Gastroesophageal sphincter (tissue), 4 donors: ENCODE results near the gene GLI1. TPM values are rescaled to one million over a fixed set of nuclear protein-coding genes. Genes with fewer than 3 reads are reported as not detected.

ENCODE experiments used
- ATAC-seq: fragments of 150-250 bp; one replicate; pipeline ENCODE4 v1.9.1; 2016; ENCODE audit warnings: mild to moderate bottlenecking, moderate library complexity
- H3K27ac ChIP-seq, 4 donors: fragments of 200-600 bp; sonication (generic) in 3 of 4; 1 replicate in 3 of 4; 2 replicates in 1 of 4; pipeline ENCODE4 v1.5.1; 2016 to 2019
- H3K27me3 ChIP-seq: fragments of 200-600 bp; sonication (generic); one replicate; pipeline ENCODE4 v1.5.1; 2019
- H3K36me3 ChIP-seq, 2 donors: fragments of 200-600 bp; sonication (generic); one replicate each; pipeline ENCODE4 v1.5.1; 2019; ENCODE audit warnings: control low read depth in 1 of 2
- H3K4me1 ChIP-seq, 3 donors: fragments of 200-600 bp; sonication (generic); 1 replicate in 2 of 3; 2 replicates in 1 of 3; pipeline ENCODE4 v1.5.1; 2016 to 2019; ENCODE audit warnings: control low read depth in 2 of 3
- H3K4me3 ChIP-seq, 2 donors: fragments of 200-600 bp; sonication (generic); one replicate each; pipeline ENCODE4 v1.5.1; 2019; ENCODE audit warnings: mild to moderate bottlenecking in 1 of 2, moderate library complexity in 1 of 2
- H3K9me3 ChIP-seq, 3 donors: fragments of 200-600 bp; sonication (generic); one replicate each; pipeline ENCODE4 v1.5.1; 2017 to 2019; ENCODE audit warnings: control low read depth in 2 of 3
- CTCF ChIP-seq, 4 experiments: fragments of 200-600 bp in 2 of 4; fragments of 450-650 bp in 2 of 4; sonication (generic) in 1 of 4; IDR thresholded peaks; one replicate each; pipeline ENCODE4 v1.5.1; 2017 to 2019; ENCODE audit warnings: antibody characterized with exemption in 4 of 4, mild to moderate bottlenecking in 2 of 4, moderate library complexity in 2 of 4
- EP300 ChIP-seq: sonication (generic); formaldehyde crosslinking; IDR thresholded peaks from one replicate; pipeline ENCODE4 v1.6.1; 2017; ENCODE audit warnings: antibody characterized with exemption, mild to moderate bottlenecking
- POLR2A ChIP-seq, 2 donors: fragments of 450-650 bp; IDR thresholded peaks; one replicate each; pipeline ENCODE4 v1.6.1; 2017; ENCODE audit warnings: antibody characterized with exemption in 2 of 2, mild to moderate bottlenecking in 2 of 2, moderate library complexity in 1 of 2
- POLR2AphosphoS5 ChIP-seq: sonication (generic); formaldehyde crosslinking; IDR thresholded peaks from one replicate; pipeline ENCODE4 v1.6.1; 2017; ENCODE audit warnings: antibody characterized with exemption
- WGBS, 2 donors: methylation state at CpG; one replicate each; pipeline ENCODE4 v1.1.5; 2018; ENCODE audit warnings: low coverage in 1 of 2; 5-methylcytosine and 5-hydroxymethylcytosine counted together
- total RNA-seq, 4 donors: library from RNA; depleted of rRNA; stranded (reverse); fragments of >200 nt; gene quantifications; one replicate each; pipeline ENCODE4 v1.1.0, GENCODE V29; 2016

The GLI1 gene
- total RNA-seq, 4 donors from 2014 or later, result 0.15 to 3.6 (median 0.30) TPM

- no peaks in the 10 kb centered on the region for H3K36me3 ChIP-seq
- no peaks in the 10 kb centered on the region for H3K9me3 ChIP-seq
- no peak for ATAC-seq
- H3K4me1 ChIP-seq, result no peaks in the 10 kb centered on the region
- H3K4me3 ChIP-seq, result no peak overlapping the region
- peaks cover 83% of the 10 kb centered on the region for H3K27me3 ChIP-seq
- TF ChIP-seq EP300 (no peak), POLR2A (IDR thresholded peaks at IDR 0.05) (no peak), CTCF (IDR thresholded peaks at IDR 0.05) (no peak), POLR2AphosphoS5 (no peak)
- H3K27ac ChIP-seq, result no peak overlapping the region
- whole genome bisulfite sequencing, 2 donors, result 96 to 100% methylated on average over 3 of the region's 10 CpGs
These were observed 9.9 kb downstream of the GLI1 start for GRCh38 chr12:57469296-57470164.

- Histone ChIP-seq H3K9me3 (no peaks in the 10 kb centered on the region), H3K27ac (no peak overlapping the region), H3K4me1 (peaks cover 0 to 6% (median 4%) of the 10 kb centered on the region in 3 donors), H3K4me3 (no peak overlapping the region), H3K36me3 (no peaks in the 10 kb centered on the region), H3K27me3 (peaks cover 91% of the 10 kb centered on the region)
- TF ChIP-seq POLR2AphosphoS5 (no peak), EP300 (no peak), CTCF (IDR thresholded peaks at IDR 0.05) (no peak), POLR2A (IDR thresholded peaks at IDR 0.05) (no peak)
- ATAC-seq, result no peak
- 83% methylated on average over 1 of the region's 14 CpGs; no CpG with 5 or more reads in 1 of the 2 donors for WGBS, 2 donors
These were observed 10.8 kb downstream of the GLI1 start for GRCh38 chr12:57470286-57470969.

- no peaks in the 10 kb centered on the region for H3K9me3 ChIP-seq
- TF ChIP-seq CTCF (IDR thresholded peaks at IDR 0.05), result no peak
- no peak for TF ChIP-seq EP300
- no peak for TF ChIP-seq POLR2AphosphoS5
- TF ChIP-seq POLR2A (IDR thresholded peaks at IDR 0.05), result no peak
- no peak for ATAC-seq
- H3K27ac ChIP-seq, result no peak overlapping the region
- no peak overlapping the region for H3K4me3 ChIP-seq
- peaks cover 94% of the 10 kb centered on the region for H3K27me3 ChIP-seq
- no peaks in the 10 kb centered on the region for H3K36me3 ChIP-seq
- H3K4me1 ChIP-seq, result peaks cover 0 to 13% (median 7%) of the 10 kb centered on the region in 3 donors
- WGBS, 2 donors, result 86 to 100% methylated on average over 1 of the region's 4 CpGs
These were observed 11.5 kb downstream of the GLI1 start for GRCh38 chr12:57470970-57471656.

- no peaks in the 10 kb centered on the region for H3K36me3 ChIP-seq
- H3K4me1 ChIP-seq, result peaks cover 0 to 17% (median 7%) of the 10 kb centered on the region in 3 donors
- H3K9me3 ChIP-seq, result no peaks in the 10 kb centered on the region
- H3K27me3 ChIP-seq, result peaks cover 100% of the 10 kb centered on the region
- TF ChIP-seq EP300 (no peak), POLR2AphosphoS5 (no peak)
- WGBS, 2 donors, result 80% methylated on average over 1 of the region's 3 CpGs; no CpG with 5 or more reads in 1 of the 2 donors
- H3K27ac ChIP-seq, result no peak overlapping the region
- ATAC-seq, result no peak
- H3K4me3 ChIP-seq, result no peak overlapping the region
These were observed 12.1 kb downstream of the GLI1 start for GRCh38 chr12:57471661-57472060.

- H3K27ac ChIP-seq, result no peak overlapping the region
- no peak overlapping the region for H3K4me3 ChIP-seq
- no peak for ATAC-seq
- no peaks in the 10 kb centered on the region for H3K9me3 ChIP-seq
- H3K27me3 ChIP-seq, result peaks cover 100% of the 10 kb centered on the region
- peaks cover 0 to 17% (median 7%) of the 10 kb centered on the region in 3 donors for H3K4me1 ChIP-seq
- H3K36me3 ChIP-seq, result no peaks in the 10 kb centered on the region
- no peak for TF ChIP-seq POLR2A (IDR thresholded peaks at IDR 0.05)
- no peak for TF ChIP-seq CTCF (IDR thresholded peaks at IDR 0.05)
- no peak for TF ChIP-seq EP300
- no peak for TF ChIP-seq POLR2AphosphoS5
- 71 to 93% methylated on average over 2 to 3 of the region's 3 CpGs for WGBS, 2 donors
These were observed 12.8 kb downstream of the GLI1 start for GRCh38 chr12:57472391-57472790.
